WTC11 (cell line): ENCODE results near the gene NANOG. TPM values are rescaled to one million over a fixed set of nuclear protein-coding genes. Genes with fewer than 3 reads are reported as not detected.
"Not testable (repeated sequence)": the region's sequence is repeated elsewhere in the genome, so short reads cannot be mapped to it uniquely, and the experiment has no call there.

Experiments used
- ATAC-seq: fragments of 200-7000 bp; cut with Tn5 transposase; 2 replicates; pipeline ENCODE4 v1.10.0; 2021; ENCODE audit warnings: mild to moderate bottlenecking, moderate library complexity
- CTCF ChIA-PET: fragments of 300-600 bp; sonication (Branson Sonifier 250); formaldehyde crosslinking; loops from one replicate; lab custom pipeline; 2021; ENCODE audit warnings: antibody characterized with exemption; lab: Charles Lee
- POLR2A ChIA-PET: fragments of 350-600 bp; sonication (Branson Sonifier 250); formaldehyde crosslinking; loops from one replicate; lab custom pipeline; 2021; ENCODE audit warnings: antibody characterized with exemption; lab: Charles Lee
- DNase-seq: peaks from one replicate; pipeline ENCODE4 v3.0.0; 2021; ENCODE audit warnings: low spot score
- H3K27ac Mint-ChIP-seq: 2 replicates; pipeline ENCODE4 v1.8.0; 2021; ENCODE audit warnings: mixed read lengths
- H3K27me3 Mint-ChIP-seq: 2 replicates; pipeline ENCODE4 v1.8.0; 2021; ENCODE audit warnings: low read depth, mild to moderate bottlenecking, moderate library complexity, mixed read lengths
- H3K36me3 Mint-ChIP-seq: 2 replicates; pipeline ENCODE4 v1.8.0; 2021; ENCODE audit warnings: mixed read lengths
- H3K4me1 Mint-ChIP-seq: 2 replicates; pipeline ENCODE4 v1.8.0; 2022; ENCODE audit warnings: mixed read lengths
- H3K4me3 Mint-ChIP-seq: 2 replicates; pipeline ENCODE4 v1.8.0; 2021; ENCODE audit warnings: mild to moderate bottlenecking, moderate library complexity, mixed read lengths
- H3K9me3 Mint-ChIP-seq: 2 replicates; pipeline ENCODE4 v1.8.0; 2021; ENCODE audit warnings: mixed read lengths
- FOXP1 ChIP-seq: sonication (generic); formaldehyde crosslinking; IDR thresholded peaks from 2 replicates; pipeline ENCODE4 v1.8.0; 2022; ENCODE audit warnings: missing genetic modification reagents, mild to moderate bottlenecking, moderate library complexity, borderline replicate concordance
- IRF2 ChIP-seq: sonication (generic); formaldehyde crosslinking; IDR thresholded peaks from 2 replicates; pipeline ENCODE4 v1.8.0; 2022; ENCODE audit warnings: low read depth, missing genetic modification reagents, borderline replicate concordance
- JUN ChIP-seq: sonication (generic); formaldehyde crosslinking; IDR thresholded peaks from 2 replicates; pipeline ENCODE4 v1.8.0; 2023; ENCODE audit warnings: mild to moderate bottlenecking, missing genetic modification reagents
- NFE2L1 ChIP-seq: sonication (generic); formaldehyde crosslinking; IDR thresholded peaks from 2 replicates; pipeline ENCODE4 v1.8.1; 2023; ENCODE audit warnings: missing genetic modification reagents
- NFYB ChIP-seq: sonication (generic); formaldehyde crosslinking; conservative IDR thresholded peaks from 2 replicates; pipeline ENCODE4 v1.8.0; 2022; ENCODE audit warnings: low read depth, missing genetic modification reagents
- NR2C2 ChIP-seq: sonication (generic); formaldehyde crosslinking; IDR thresholded peaks from 2 replicates; pipeline ENCODE4 v1.8.0; 2022; ENCODE audit warnings: mild to moderate bottlenecking, missing genetic modification reagents
- OVOL2 ChIP-seq: fragments of 250-450 bp; sonication (Bioruptor Pico); IDR thresholded peaks from 2 replicates; pipeline ENCODE4 v1.9.0; 2021; ENCODE audit warnings: mild to moderate bottlenecking, borderline replicate concordance
- RELA ChIP-seq: sonication (generic); formaldehyde crosslinking; IDR thresholded peaks from 2 replicates; pipeline ENCODE4 v1.8.1; 2022; ENCODE audit warnings: missing genetic modification reagents, mild to moderate bottlenecking, borderline replicate concordance
- TCF7 ChIP-seq: sonication (generic); formaldehyde crosslinking; IDR thresholded peaks from 2 replicates; pipeline ENCODE4 v1.8.0; 2022; ENCODE audit warnings: mild to moderate bottlenecking, low read depth, missing genetic modification reagents, moderate library complexity
- USF1 ChIP-seq: sonication (generic); formaldehyde crosslinking; IDR thresholded peaks from 2 replicates; pipeline ENCODE4 v1.8.0; 2022; ENCODE audit warnings: mild to moderate bottlenecking, missing genetic modification reagents
- USF2 ChIP-seq: sonication (generic); formaldehyde crosslinking; IDR thresholded peaks from 2 replicates; pipeline ENCODE4 v1.8.1; 2023; ENCODE audit warnings: mild to moderate bottlenecking, missing genetic modification reagents, moderate library complexity
- ZBTB21 ChIP-seq: sonication (generic); formaldehyde crosslinking; IDR thresholded peaks from 2 replicates; pipeline ENCODE4 v1.8.1; 2023; ENCODE audit warnings: mild to moderate bottlenecking, missing genetic modification reagents, borderline replicate concordance
- ZNF671 ChIP-seq: fragments of 250-450 bp; sonication (Bioruptor Pico); IDR thresholded peaks from 2 replicates; pipeline ENCODE4 v1.8.0; 2021; ENCODE audit warnings: mild to moderate bottlenecking
- ZSCAN18 ChIP-seq: fragments of 250-450 bp; sonication (Bioruptor Pico); IDR thresholded peaks from 2 replicates; pipeline ENCODE4 v2.1.2; 2022; ENCODE audit warnings: mild to moderate bottlenecking, moderate library complexity
- total RNA-seq: library from RNA; stranded (reverse); gene quantifications from 3 replicates; pipeline ENCODE4 v1.2.3, GENCODE V29; 2021
- TF ChIP-seq, protein P1 (sequence below): sonication (generic); formaldehyde crosslinking; IDR thresholded peaks from 2 replicates; pipeline ENCODE4 v1.8.1; 2023; ENCODE audit warnings: mild to moderate bottlenecking, moderate library complexity, missing genetic modification reagents
- TF ChIP-seq, protein P2 (sequence below): sonication (generic); formaldehyde crosslinking; IDR thresholded peaks from 2 replicates; pipeline ENCODE4 v1.8.1; 2022; ENCODE audit warnings: mild to moderate bottlenecking, moderate library complexity, missing genetic modification reagents
- TF ChIP-seq, protein P3 (sequence below): sonication (generic); formaldehyde crosslinking; IDR thresholded peaks from 2 replicates; pipeline ENCODE4 v1.8.0; 2022; ENCODE audit warnings: mild to moderate bottlenecking, missing genetic modification reagents

Gene NANOG
- total RNA-seq, 1 experiment from 2014 or later = 387 TPM

DNA sequence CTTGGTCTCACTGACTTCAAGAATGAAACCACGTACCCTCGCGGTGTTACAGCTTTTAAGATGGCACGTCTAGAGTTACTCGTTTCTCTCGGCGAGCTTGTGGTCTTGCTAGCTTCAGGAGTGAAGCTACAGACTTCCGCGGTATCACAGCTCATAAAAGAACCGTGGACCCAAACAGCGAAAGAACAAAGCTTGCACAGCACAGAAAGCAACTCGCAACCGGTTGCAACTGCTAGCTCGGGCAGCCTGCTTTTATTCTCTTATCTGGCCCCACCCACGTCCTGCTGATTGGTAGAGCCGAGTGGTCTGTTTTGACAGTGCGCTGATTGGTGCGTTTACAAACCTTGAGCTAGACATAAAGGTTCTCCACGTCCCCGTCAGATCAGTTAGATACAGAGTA lies 37.8 kb upstream of the NANOG start:
- no peak for DNase-seq
- POLR2A ChIA-PET = interaction anchor here (0.9 kb wide), 1 partner anchor 11 kb away, joined by 3 read pairs; no protein-coding TSS in a partner anchor
- TF ChIP-seq NFYB = peak; percentile 72
- no peak for TF ChIP-seq NR2C2 (CRISPR knock-in tag)
- TF ChIP-seq, all 79 proteins: peak for 1
- Mint-ChIP-seq H3K36me3 (peaks cover 7% of the 10 kb centered on the region), H3K4me3 (no peak overlapping the region), H3K27me3 (no peaks in the 10 kb centered on the region), H3K27ac (no peak overlapping the region), H3K9me3 (peaks cover 7% of the 10 kb centered on the region), H3K4me1 (peaks cover 14% of the 10 kb centered on the region)
- ATAC-seq = peak; percentile 28
- CTCF ChIA-PET = interaction anchor here (0.8 to 1.0 kb wide), 3 partner anchors 11 to 35 kb away, joined by 3 to 4 read pairs (median 3); no protein-coding TSS in a partner anchor

DNA sequence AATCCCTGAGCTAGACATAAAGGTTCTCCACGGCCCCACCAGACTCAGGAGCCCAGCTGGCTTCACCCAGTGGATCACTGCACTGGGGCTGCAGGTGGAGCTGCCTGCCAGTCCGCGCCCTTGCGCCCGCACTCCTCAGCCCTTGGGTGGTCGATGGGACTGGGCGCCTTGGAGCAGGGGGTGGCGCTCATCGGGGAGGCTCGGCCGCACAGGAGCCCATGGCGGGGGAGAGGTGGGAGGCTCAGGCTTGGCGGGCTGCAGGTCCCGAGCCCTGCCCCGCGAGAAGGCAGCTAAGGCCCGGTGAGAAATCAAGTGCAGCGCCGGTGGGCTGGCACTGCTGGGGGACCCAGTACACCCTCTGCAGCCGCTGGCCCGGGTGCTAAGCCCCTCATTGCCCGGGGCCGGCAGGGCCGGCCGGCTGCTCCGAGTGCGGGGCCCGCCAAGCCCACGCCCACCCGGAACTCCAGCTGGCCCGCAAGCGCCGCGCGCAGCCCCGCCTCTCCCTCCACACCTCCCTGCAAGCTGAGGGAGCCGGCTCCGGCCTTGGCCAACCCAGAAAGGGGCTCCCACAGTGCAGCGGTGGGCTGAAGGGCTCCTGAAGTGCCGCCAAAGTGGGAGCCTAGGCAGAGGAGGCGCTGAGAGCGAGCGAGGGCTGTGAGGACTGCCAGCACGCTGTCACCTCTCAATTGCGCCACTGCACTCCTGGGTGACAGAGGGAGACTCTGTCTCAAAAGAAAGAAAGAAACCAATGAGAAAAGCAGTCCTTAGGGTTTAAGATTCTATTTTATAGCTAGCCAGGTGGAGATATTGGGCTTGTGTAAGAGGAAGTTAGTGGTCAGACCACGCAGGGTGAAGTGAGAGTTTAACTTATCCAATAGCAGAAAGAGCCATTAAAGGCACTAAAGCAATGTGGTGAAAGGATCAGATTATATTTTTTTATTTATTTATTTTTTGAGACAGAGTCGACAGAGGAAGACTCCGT lies 37.0 kb upstream of the NANOG start:
- ATAC-seq, DNase-seq: not testable (repeated sequence)
- POLR2A ChIA-PET = interaction anchor here (0.9 kb wide), 1 partner anchor 10 kb away, joined by 3 read pairs; no protein-coding TSS in a partner anchor
- TF ChIP-seq RELA (0 out of 2 replicates have a peak, but pooled peaks have one; percentile 20), FOXP1 (CRISPR knock-in tag) (0 out of 2 replicates have a peak, but pooled peaks have one; percentile 29)
- TF ChIP-seq, all 79 proteins: peak for 2; not testable (repeated sequence) for 77
- not testable (repeated sequence) for H3K36me3 Mint-ChIP-seq, H3K9me3 Mint-ChIP-seq, H3K27me3 Mint-ChIP-seq, H3K27ac Mint-ChIP-seq, H3K4me3 Mint-ChIP-seq
- CTCF ChIA-PET = interaction anchor here (1.0 kb wide), 1 partner anchor 12 kb away, joined by 3 read pairs; no protein-coding TSS in a partner anchor
- H3K4me1 Mint-ChIP-seq = peaks cover 18% of the 10 kb centered on the region

DNA sequence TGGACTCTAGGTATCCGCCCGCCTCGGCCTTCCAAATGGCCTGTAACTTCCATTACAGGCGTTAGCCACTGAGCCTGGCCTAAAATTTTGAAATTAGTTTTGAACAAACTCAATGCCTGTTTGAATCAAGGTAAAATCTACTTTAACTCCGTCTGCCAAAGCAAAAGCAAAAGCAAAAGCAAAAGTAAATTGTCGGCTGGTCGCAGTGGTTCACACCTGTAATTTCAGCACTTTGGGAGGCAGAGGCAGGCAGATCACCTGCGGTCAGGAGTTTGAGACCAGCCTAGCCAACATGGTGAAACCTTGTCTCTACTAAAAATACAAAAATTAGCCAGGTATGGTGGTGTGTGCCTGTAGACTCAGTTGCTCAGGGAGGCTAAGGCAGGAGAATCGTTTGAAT lies 33.5 kb upstream of the NANOG start:
- H3K4me3 Mint-ChIP-seq, ATAC-seq, H3K9me3 Mint-ChIP-seq, CTCF ChIA-PET, POLR2A ChIA-PET, H3K36me3 Mint-ChIP-seq, DNase-seq, H3K27me3 Mint-ChIP-seq: not testable (repeated sequence)
- Mint-ChIP-seq H3K27ac (0 out of 2 replicates have a peak overlapping the region, but pooled peaks have one; percentile 45), H3K4me1 (peaks cover 32% of the 10 kb centered on the region)

DNA sequence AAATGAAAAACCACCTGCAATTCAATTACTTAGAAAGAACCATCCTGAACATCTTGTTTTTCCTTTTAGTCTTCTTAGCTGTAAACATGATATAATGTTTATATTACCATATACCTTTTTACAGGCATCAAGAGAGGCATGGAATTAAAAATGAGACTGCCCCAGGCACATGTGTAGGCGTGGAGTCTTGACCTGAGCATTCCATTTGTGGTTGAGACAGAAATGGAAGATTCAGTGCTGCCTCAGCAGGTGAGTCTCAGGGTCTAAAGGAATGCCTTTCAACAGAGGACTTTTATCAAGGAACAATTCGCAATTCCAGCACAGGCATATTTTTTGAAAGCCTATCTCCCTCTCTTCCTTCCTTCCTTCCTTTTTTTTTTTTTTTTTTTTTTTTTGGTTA lies 32.2 kb upstream of the NANOG start:
- Mint-ChIP-seq H3K9me3 (no peaks in the 10 kb centered on the region), H3K4me1 (peaks cover 32% of the 10 kb centered on the region), H3K27ac (peak overlapping the region; percentile 95), H3K36me3 (peaks cover 3% of the 10 kb centered on the region; the same call in 1 of the 2 replicates), H3K27me3 (no peaks in the 10 kb centered on the region), H3K4me3 (no peak overlapping the region)
- ATAC-seq = no peak
- POLR2A ChIA-PET = no interaction called here
- CTCF ChIA-PET = no interaction called here
- no peak for DNase-seq
- TF ChIP-seq USF1 (CRISPR knock-in tag) (no peak), ZNF671 (CRISPR knock-in tag) (no peak), ZSCAN18 (CRISPR knock-in tag) (no peak), NR2C2 (CRISPR knock-in tag) (no peak), NFYB (no peak), JUN (no peak), TCF7 (CRISPR knock-in tag) (no peak), NFE2L1 (no peak), OVOL2 (CRISPR knock-in tag) (no peak), USF2 (CRISPR knock-in tag) (no peak), IRF2 (no peak), ZBTB21 (no peak)
- TF ChIP-seq, protein P1, sequence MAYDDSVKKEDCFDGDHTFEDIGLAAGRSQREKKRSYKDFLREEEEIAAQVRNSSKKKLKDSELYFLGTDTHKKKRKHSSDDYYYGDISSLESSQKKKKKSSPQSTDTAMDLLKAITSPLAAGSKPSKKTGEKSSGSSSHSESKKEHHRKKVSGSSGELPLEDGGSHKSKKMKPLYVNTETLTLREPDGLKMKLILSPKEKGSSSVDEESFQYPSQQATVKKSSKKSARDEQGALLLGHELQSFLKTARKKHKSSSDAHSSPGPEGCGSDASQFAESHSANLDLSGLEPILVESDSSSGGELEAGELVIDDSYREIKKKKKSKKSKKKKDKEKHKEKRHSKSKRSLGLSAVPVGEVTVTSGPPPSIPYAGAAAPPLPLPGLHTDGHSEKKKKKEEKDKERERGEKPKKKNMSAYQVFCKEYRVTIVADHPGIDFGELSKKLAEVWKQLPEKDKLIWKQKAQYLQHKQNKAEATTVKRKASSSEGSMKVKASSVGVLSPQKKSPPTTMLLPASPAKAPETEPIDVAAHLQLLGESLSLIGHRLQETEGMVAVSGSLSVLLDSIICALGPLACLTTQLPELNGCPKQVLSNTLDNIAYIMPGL (CRISPR knock-in tag) = no peak
- TF ChIP-seq, protein P2, sequence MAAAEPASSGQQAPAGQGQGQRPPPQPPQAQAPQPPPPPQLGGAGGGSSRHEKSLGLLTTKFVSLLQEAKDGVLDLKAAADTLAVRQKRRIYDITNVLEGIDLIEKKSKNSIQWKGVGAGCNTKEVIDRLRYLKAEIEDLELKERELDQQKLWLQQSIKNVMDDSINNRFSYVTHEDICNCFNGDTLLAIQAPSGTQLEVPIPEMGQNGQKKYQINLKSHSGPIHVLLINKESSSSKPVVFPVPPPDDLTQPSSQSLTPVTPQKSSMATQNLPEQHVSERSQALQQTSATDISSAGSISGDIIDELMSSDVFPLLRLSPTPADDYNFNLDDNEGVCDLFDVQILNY = no peak
- TF ChIP-seq, protein P3, sequence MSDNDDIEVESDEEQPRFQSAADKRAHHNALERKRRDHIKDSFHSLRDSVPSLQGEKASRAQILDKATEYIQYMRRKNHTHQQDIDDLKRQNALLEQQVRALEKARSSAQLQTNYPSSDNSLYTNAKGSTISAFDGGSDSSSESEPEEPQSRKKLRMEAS = no peak
